Activated naive CD8-positive, alpha-beta T cell treated with anti-CD3 and anti-CD28 coated beads, Interleukin-2, amount 50 U/mL, for 24 hours (primary cell): ENCODE results near the gene DCAF4.
"Not testable (repeated sequence)": the region's sequence is repeated elsewhere in the genome, so short reads cannot be mapped to it uniquely, and the experiment has no call there.

Experiments used
- ATAC-seq: fragments of 150-1000 bp; cut with Tn5 transposase; one replicate; pipeline ENCODE4 v1.10.0; 2021
- DNase-seq: peaks from one replicate; pipeline ENCODE4 v3.0.0; 2021
- H3K27ac Mint-ChIP-seq: one replicate; pipeline ENCODE4 v1.8.0; 2021; ENCODE audit warnings: mild to moderate bottlenecking, mixed read lengths
- H3K27me3 Mint-ChIP-seq: one replicate; pipeline ENCODE4 v1.8.0; 2021; ENCODE audit warnings: mixed read lengths
- H3K36me3 Mint-ChIP-seq: one replicate; pipeline ENCODE4 v1.8.0; 2021; ENCODE audit warnings: low read depth, mixed read lengths
- H3K4me1 Mint-ChIP-seq: one replicate; pipeline ENCODE4 v1.8.0; 2021; ENCODE audit warnings: mixed read lengths
- H3K4me3 Mint-ChIP-seq: one replicate; pipeline ENCODE4 v1.8.0; 2021; ENCODE audit warnings: mild to moderate bottlenecking, moderate library complexity, mixed read lengths
- H3K9me3 Mint-ChIP-seq: one replicate; pipeline ENCODE4 v1.8.0; 2021; ENCODE audit warnings: mixed read lengths

The DCAF4 gene

DNA sequence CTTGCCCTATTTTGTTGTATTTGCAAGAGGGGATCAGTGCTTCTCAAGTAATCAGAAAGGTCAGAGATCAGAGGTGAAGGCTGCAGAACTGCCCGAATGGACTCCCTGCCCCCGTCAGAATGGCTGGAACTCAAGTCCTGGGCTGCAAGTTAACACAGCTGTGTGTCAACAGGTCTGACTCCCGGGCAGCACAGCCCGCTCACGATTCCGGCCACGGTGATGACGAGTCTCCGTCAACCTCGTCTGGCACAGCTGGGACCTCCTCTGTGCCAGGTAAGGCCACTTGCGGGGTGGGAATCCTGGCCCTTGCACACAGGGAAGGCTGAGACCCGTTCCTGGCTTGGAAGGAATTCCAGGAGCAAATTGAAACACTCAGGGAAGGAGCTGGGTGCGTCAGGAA is 13.4 kb downstream of the DCAF4 start:
- no peaks in the 10 kb centered on the region for H3K9me3 Mint-ChIP-seq
- DNase-seq (no peak), ATAC-seq (no peak)
- H3K4me1 Mint-ChIP-seq = peaks cover 13% of the 10 kb centered on the region
- peaks cover 32% of the 10 kb centered on the region for H3K36me3 Mint-ChIP-seq
- H3K27me3 Mint-ChIP-seq = no peaks in the 10 kb centered on the region
- H3K4me3 Mint-ChIP-seq = no peak overlapping the region
- H3K27ac Mint-ChIP-seq = no peak overlapping the region

- Mint-ChIP-seq H3K27me3 (no peaks in the 10 kb centered on the region), H3K4me3 (no peak overlapping the region), H3K27ac (no peak overlapping the region), H3K4me1 (peaks cover 12% of the 10 kb centered on the region), H3K9me3 (no peaks in the 10 kb centered on the region), H3K36me3 (peaks cover 34% of the 10 kb centered on the region)
- ATAC-seq (no peak), DNase-seq (no peak)
These were observed 15.2 kb downstream of the DCAF4 start for GRCh38 chr14:72941286-72941985.

GRCh38 chr14:72942934-72943333 is 16.7 kb downstream of the DCAF4 start:
- peaks cover 8% of the 10 kb centered on the region for H3K4me1 Mint-ChIP-seq
- peaks cover 34% of the 10 kb centered on the region for H3K36me3 Mint-ChIP-seq
- H3K4me3 Mint-ChIP-seq = no peak overlapping the region

GRCh38 chr14:72943876-72944430 is 17.7 kb downstream of the DCAF4 start:
- H3K36me3 Mint-ChIP-seq = peaks cover 38% of the 10 kb centered on the region
- peaks cover 14% of the 10 kb centered on the region for H3K4me1 Mint-ChIP-seq
- H3K27ac Mint-ChIP-seq = no peak overlapping the region

More at GRCh38 chr14:72942934-72943333, 16.7 kb downstream of the DCAF4 start:
- Mint-ChIP-seq H3K27ac (no peak overlapping the region), H3K27me3 (no peaks in the 10 kb centered on the region), H3K9me3 (no peaks in the 10 kb centered on the region)
- DNase-seq = no peak
- ATAC-seq = no peak

GRCh38 chr14:72945356-72946027 is 19.2 kb downstream of the DCAF4 start:
- DNase-seq (no peak), ATAC-seq (no peak)
- H3K27me3 Mint-ChIP-seq = no peaks in the 10 kb centered on the region
- peaks cover 36% of the 10 kb centered on the region for H3K36me3 Mint-ChIP-seq
- H3K27ac Mint-ChIP-seq = no peak overlapping the region
- no peak overlapping the region for H3K4me3 Mint-ChIP-seq
- H3K9me3 Mint-ChIP-seq = no peaks in the 10 kb centered on the region
- H3K4me1 Mint-ChIP-seq = peaks cover 14% of the 10 kb centered on the region

More at GRCh38 chr14:72943876-72944430, 17.7 kb downstream of the DCAF4 start:
- Mint-ChIP-seq H3K9me3 (no peaks in the 10 kb centered on the region), H3K4me3 (no peak overlapping the region), H3K27me3 (no peaks in the 10 kb centered on the region)
- ATAC-seq (no peak), DNase-seq (no peak)

DNA sequence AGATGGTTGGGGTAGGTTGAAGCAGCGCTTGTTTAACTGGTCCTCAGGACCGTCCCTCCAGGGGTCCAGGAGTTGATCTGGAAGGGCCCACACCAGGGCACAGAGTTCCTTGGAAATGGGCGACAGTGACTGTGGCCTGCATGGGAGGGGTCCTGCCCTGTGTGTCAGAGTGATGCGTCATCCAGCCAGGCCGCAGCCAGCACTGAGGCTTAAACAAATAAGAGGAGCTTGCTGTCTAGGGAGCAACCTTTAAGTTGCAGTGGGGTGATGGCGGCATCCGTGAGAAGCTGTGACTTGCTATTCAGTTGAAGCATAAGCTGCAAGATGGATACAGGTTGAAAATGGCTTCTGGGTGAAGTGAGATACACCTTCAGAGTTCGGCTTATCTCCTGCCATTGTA is 20.2 kb downstream of the DCAF4 start:
- peaks cover 40% of the 10 kb centered on the region for H3K36me3 Mint-ChIP-seq
- H3K4me1 Mint-ChIP-seq = peaks cover 14% of the 10 kb centered on the region
- no peaks in the 10 kb centered on the region for H3K27me3 Mint-ChIP-seq
- no peak for ATAC-seq
- H3K27ac Mint-ChIP-seq = no peak overlapping the region
- no peaks in the 10 kb centered on the region for H3K9me3 Mint-ChIP-seq
- H3K4me3 Mint-ChIP-seq = no peak overlapping the region
- DNase-seq = no peak

- DNase-seq (peak; percentile 16), ATAC-seq (peak; percentile 87)
- Mint-ChIP-seq H3K36me3 (peaks cover 46% of the 10 kb centered on the region), H3K27ac (peak overlapping the region; percentile 19), H3K4me1 (peaks cover 14% of the 10 kb centered on the region), H3K27me3 (no peaks in the 10 kb centered on the region), H3K4me3 (no peak overlapping the region), H3K9me3 (no peaks in the 10 kb centered on the region)
These were observed 21.3 kb downstream of the DCAF4 start for GRCh38 chr14:72947366-72948160.

DNA sequence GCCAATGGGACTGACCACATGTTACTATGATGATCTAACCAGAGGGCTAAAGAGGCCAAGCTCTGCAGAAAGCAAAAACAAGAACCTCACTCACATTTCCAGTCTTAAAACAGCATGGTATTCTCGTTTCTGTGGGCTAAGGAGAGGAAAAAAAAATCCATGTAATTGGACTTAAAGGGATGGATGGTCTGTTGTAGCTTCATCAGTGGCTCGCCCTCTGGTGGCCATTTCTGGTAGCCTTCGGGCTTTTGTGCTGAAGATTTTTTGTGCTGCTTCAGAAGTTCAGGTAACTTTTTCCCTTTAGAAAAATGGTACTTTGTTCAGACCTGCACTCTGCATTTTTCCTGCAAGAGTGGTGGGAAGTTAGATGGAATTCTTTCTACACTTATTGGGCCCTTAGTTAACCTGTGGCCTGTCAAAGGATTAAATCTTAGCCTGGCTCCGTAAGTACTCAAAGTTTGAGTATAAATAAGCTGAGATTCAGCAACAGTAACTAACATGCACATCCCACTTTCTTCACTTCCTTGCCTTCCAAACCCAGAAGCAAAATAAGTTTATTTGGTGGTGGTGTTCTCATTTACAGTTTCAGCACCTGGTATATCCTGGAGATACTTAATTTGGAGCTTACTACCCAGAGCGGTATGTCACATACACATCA is 22.3 kb downstream of the DCAF4 start:
- Mint-ChIP-seq H3K27me3 (no peaks in the 10 kb centered on the region), H3K27ac (no peak overlapping the region)
- DNase-seq = peak; percentile 71

DNA sequence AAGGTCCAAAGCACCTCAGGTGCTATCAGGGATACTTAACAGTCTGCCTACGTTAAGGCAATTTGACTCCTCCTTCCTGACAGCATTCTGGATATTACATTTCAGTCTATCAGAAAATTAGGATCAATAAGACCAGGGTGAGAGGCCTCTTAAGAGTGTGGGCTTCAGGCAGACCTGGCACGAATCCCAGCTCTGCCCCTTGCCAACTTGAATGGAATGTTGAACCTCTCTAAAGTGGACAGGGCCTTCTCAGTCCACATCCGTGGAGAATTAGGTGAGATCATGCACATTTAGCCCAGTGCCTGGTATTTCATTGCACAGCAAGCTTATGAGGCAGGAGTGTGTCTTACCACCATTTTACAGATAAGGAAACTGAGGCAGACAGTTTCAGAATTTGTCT is 25.9 kb downstream of the DCAF4 start:
- H3K36me3 Mint-ChIP-seq = peaks cover 51% of the 10 kb centered on the region
- peaks cover 14% of the 10 kb centered on the region for H3K4me1 Mint-ChIP-seq
- H3K27me3 Mint-ChIP-seq = no peaks in the 10 kb centered on the region
- ATAC-seq (no peak), DNase-seq (no peak)
- H3K27ac Mint-ChIP-seq = no peak overlapping the region
- H3K9me3 Mint-ChIP-seq = no peaks in the 10 kb centered on the region
- no peak overlapping the region for H3K4me3 Mint-ChIP-seq

More for the DNA sequence above, 22.3 kb downstream of the DCAF4 start:
- no peak for ATAC-seq
- H3K4me3 Mint-ChIP-seq = no peak overlapping the region
- H3K4me1 Mint-ChIP-seq = peaks cover 14% of the 10 kb centered on the region
- peaks cover 40% of the 10 kb centered on the region for H3K36me3 Mint-ChIP-seq
- no peaks in the 10 kb centered on the region for H3K9me3 Mint-ChIP-seq

- H3K4me3 Mint-ChIP-seq, H3K9me3 Mint-ChIP-seq, H3K27me3 Mint-ChIP-seq, DNase-seq, ATAC-seq, H3K27ac Mint-ChIP-seq, H3K4me1 Mint-ChIP-seq: not testable (repeated sequence)
- H3K36me3 Mint-ChIP-seq = peaks cover 43% of the 10 kb centered on the region
These were observed 30.5 kb downstream of the DCAF4 start for GRCh38 chr14:72956741-72957140.

DNA sequence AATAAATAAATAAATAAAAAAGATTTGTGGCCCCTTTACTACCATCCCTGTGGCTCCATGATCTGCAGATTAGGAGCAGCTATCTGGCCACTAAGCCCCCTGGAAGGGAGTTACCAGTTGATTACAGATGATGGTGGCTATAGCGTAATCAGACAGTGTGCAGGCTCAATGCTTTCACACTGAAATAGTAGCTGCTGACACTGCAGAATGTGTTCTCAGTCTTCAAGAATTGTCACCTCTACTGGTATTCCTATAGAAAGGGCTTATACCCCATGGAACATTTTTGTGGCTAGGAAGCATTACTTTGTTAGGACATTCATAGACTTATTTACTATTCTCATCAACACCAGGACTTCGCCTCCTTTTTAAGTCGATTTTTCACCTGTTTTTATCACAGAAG is 30.9 kb downstream of the DCAF4 start:
- H3K9me3 Mint-ChIP-seq = no peaks in the 10 kb centered on the region
- DNase-seq (no peak), ATAC-seq (no peak)
- H3K36me3 Mint-ChIP-seq = peaks cover 42% of the 10 kb centered on the region
- H3K27me3 Mint-ChIP-seq = no peaks in the 10 kb centered on the region
- H3K4me3 Mint-ChIP-seq = no peak overlapping the region
- no peak overlapping the region for H3K27ac Mint-ChIP-seq
- H3K4me1 Mint-ChIP-seq = no peaks in the 10 kb centered on the region

GRCh38 chr14:72958548-72958947 is 32.3 kb downstream of the DCAF4 start:
- Mint-ChIP-seq H3K27me3 (no peaks in the 10 kb centered on the region), H3K27ac (no peak overlapping the region), H3K4me3 (no peak overlapping the region), H3K4me1 (peaks cover 9% of the 10 kb centered on the region), H3K36me3 (peaks cover 48% of the 10 kb centered on the region), H3K9me3 (no peaks in the 10 kb centered on the region)
- no peak for DNase-seq
- ATAC-seq = no peak

GRCh38 chr14:72961016-72961415 is 34.8 kb downstream of the DCAF4 start:
- not testable (repeated sequence) for H3K9me3 Mint-ChIP-seq, H3K27me3 Mint-ChIP-seq, DNase-seq, ATAC-seq, H3K4me3 Mint-ChIP-seq, H3K27ac Mint-ChIP-seq
- H3K36me3 Mint-ChIP-seq = peaks cover 38% of the 10 kb centered on the region
- H3K4me1 Mint-ChIP-seq = peaks cover 16% of the 10 kb centered on the region
